DND-41 (cell line): ENCODE data around the gene ELMO2.

Experiments used
- ATAC-seq: fragments of 200-7000 bp; cut with Tn5 transposase; 3 replicates; pipeline ENCODE4 v1.9.1; 2021; ENCODE audit warnings: low read depth; ENCODE audit not compliant: insufficient read depth
- DNase-seq: peaks from one replicate; pipeline ENCODE4 v3.0.0-alpha.2; 2020
- H2AFZ ChIP-seq: 2 replicates; pipeline ENCODE4 v1.6.0; 2012; ENCODE audit warnings: low read depth, low read length
- H3K27ac ChIP-seq: 2 replicates; pipeline ENCODE4 v1.5.1; 2012; ENCODE audit warnings: low read length, inconsistent platforms
- H3K27me3 ChIP-seq: fragments of 200-600 bp; sonication (generic); 2 replicates; pipeline ENCODE4 v1.6.0; 2012; ENCODE audit warnings: low read length, mild to moderate bottlenecking, inconsistent platforms; ENCODE audit not compliant: insufficient read depth, poor library complexity
- H3K36me3 ChIP-seq: 2 replicates; pipeline ENCODE4 v1.5.1; 2012; ENCODE audit warnings: low read length, inconsistent platforms; ENCODE audit not compliant: insufficient read depth
- H3K4me1 ChIP-seq: 2 replicates; pipeline ENCODE4 v1.5.1; 2012; ENCODE audit warnings: mild to moderate bottlenecking, low read length; ENCODE audit not compliant: insufficient read depth
- H3K4me2 ChIP-seq: 2 replicates; pipeline ENCODE4 v1.6.0; 2012; ENCODE audit warnings: mild to moderate bottlenecking, moderate library complexity, low read length, inconsistent platforms; ENCODE audit not compliant: insufficient read depth
- H3K4me3 ChIP-seq, 2 experiments: fragments of 200-600 bp in 1 of 2; shearing (Covaris generic) in 1 of 2; 2 replicates each; pipeline ENCODE4 v1.5.1; 2012 to 2016; ENCODE audit warnings: inconsistent platforms in 2 of 2, low read length in 2 of 2, mild to moderate bottlenecking in 2 of 2, low read depth in 1 of 2, moderate library complexity in 1 of 2
- H3K79me2 ChIP-seq: 2 replicates; pipeline ENCODE4 v1.6.0; 2012; ENCODE audit warnings: low read length, inconsistent platforms; ENCODE audit not compliant: insufficient read depth
- H3K9ac ChIP-seq: 2 replicates; pipeline ENCODE4 v1.6.0; 2012; ENCODE audit warnings: low read depth, mild to moderate bottlenecking, inconsistent platforms, low read length, moderate library complexity
- H3K9me3 ChIP-seq: 2 replicates; pipeline ENCODE4 v1.5.1; 2012; ENCODE audit warnings: low read length, moderate library complexity, mild to moderate bottlenecking, inconsistent platforms; ENCODE audit not compliant: insufficient read depth, severe bottlenecking
- H4K20me1 ChIP-seq: 2 replicates; pipeline ENCODE4 v1.6.0; 2012; ENCODE audit warnings: low read length; ENCODE audit not compliant: insufficient read depth
- CTCF ChIP-seq: IDR thresholded peaks from 2 replicates; pipeline ENCODE4 v1.5.1; 2012; ENCODE audit warnings: borderline replicate concordance, low read length, moderate library complexity, mild to moderate bottlenecking; ENCODE audit not compliant: poor library complexity, severe bottlenecking; ENCODE audit errors: extremely low read depth
- EZH2 ChIP-seq: IDR thresholded peaks from 3 replicates; pipeline ENCODE4 v1.6.1; 2012; ENCODE audit warnings: borderline replicate concordance, low read depth, mild to moderate bottlenecking, moderate library complexity, low read length, inconsistent platforms; ENCODE audit not compliant: severe bottlenecking

Gene ELMO2

GRCh38 chr20:46367967-46368901 is 38.2 kb downstream of the ELMO2 start:
- no peaks in the 10 kb centered on the region for H3K27me3 ChIP-seq
- DNase-seq (no peak), ATAC-seq (no peak)
- no peak overlapping the region for H3K4me3 ChIP-seq
- no peak for TF ChIP-seq CTCF
- TF ChIP-seq EZH2: no peak
- H3K9me3 ChIP-seq: no peaks in the 10 kb centered on the region
- H3K36me3 ChIP-seq: peaks cover 78% of the 10 kb centered on the region
- H3K4me2 ChIP-seq: no peak overlapping the region
- peaks cover 9% of the 10 kb centered on the region for H3K79me2 ChIP-seq
- peaks cover 16% of the 10 kb centered on the region for H3K4me1 ChIP-seq
- H2AFZ ChIP-seq: no peak overlapping the region
- H3K27ac ChIP-seq: no peak overlapping the region
- no peak overlapping the region for H3K9ac ChIP-seq
- H4K20me1 ChIP-seq: peaks cover 5% of the 10 kb centered on the region

GRCh38 chr20:46367234-46367633 is 39.2 kb downstream of the ELMO2 start:
- H3K79me2 ChIP-seq: peaks cover 19% of the 10 kb centered on the region
- no peak overlapping the region for H2AFZ ChIP-seq
- H3K4me2 ChIP-seq: no peak overlapping the region
- no peak for TF ChIP-seq EZH2
- no peaks in the 10 kb centered on the region for H3K9me3 ChIP-seq
- peaks cover 76% of the 10 kb centered on the region for H3K36me3 ChIP-seq
- H3K4me1 ChIP-seq: peaks cover 26% of the 10 kb centered on the region
- no peak for DNase-seq
- H3K27me3 ChIP-seq: no peaks in the 10 kb centered on the region
- no peak overlapping the region for H3K9ac ChIP-seq
- ATAC-seq: no peak
- no peak overlapping the region for H3K4me3 ChIP-seq
- H4K20me1 ChIP-seq: peaks cover 15% of the 10 kb centered on the region
- H3K27ac ChIP-seq: no peak overlapping the region

GRCh38 chr20:46366826-46367225 is 39.6 kb downstream of the ELMO2 start:
- Histone ChIP-seq H4K20me1 (peaks cover 19% of the 10 kb centered on the region), H3K36me3 (peaks cover 75% of the 10 kb centered on the region), H3K79me2 (peaks cover 23% of the 10 kb centered on the region), H3K4me1 (peaks cover 30% of the 10 kb centered on the region), H3K27ac (no peak overlapping the region), H2AFZ (no peak overlapping the region), H3K27me3 (no peaks in the 10 kb centered on the region), H3K4me2 (no peak overlapping the region), H3K9me3 (no peaks in the 10 kb centered on the region), H3K9ac (no peak overlapping the region), H3K4me3 (no peak overlapping the region)
- TF ChIP-seq CTCF (no peak), EZH2 (no peak)
- ATAC-seq (no peak), DNase-seq (no peak)

- Histone ChIP-seq H2AFZ (no peak overlapping the region), H3K79me2 (peaks cover 35% of the 10 kb centered on the region), H3K4me1 (peaks cover 37% of the 10 kb centered on the region), H3K27me3 (no peaks in the 10 kb centered on the region), H4K20me1 (peaks cover 30% of the 10 kb centered on the region), H3K36me3 (peaks cover 73% of the 10 kb centered on the region), H3K4me2 (no peak overlapping the region), H3K4me3 (no peak overlapping the region), H3K27ac (no peak overlapping the region), H3K9me3 (no peaks in the 10 kb centered on the region), H3K9ac (no peak overlapping the region)
- TF ChIP-seq EZH2 (no peak), CTCF (no peak)
- ATAC-seq (no peak), DNase-seq (no peak)
Observed at GRCh38 chr20:46365487-46366220, 40.8 kb downstream of the ELMO2 start.
